HG02970 (cell line): Measurements from ENCODE around the gene LEMD1.
"Not testable (repeated sequence)": the region's sequence is repeated elsewhere in the genome, so short reads cannot be mapped to it uniquely, and the experiment has no call there.

Experiments used
- ATAC-seq: cut with Tn5 transposase; IDR thresholded peaks from one replicate; pipeline ENCODE4 v1.9.1; 2021; ENCODE audit warnings: mild to moderate bottlenecking, moderate library complexity, moderate number of reproducible peaks; ENCODE audit not compliant: unreplicated experiment, low FRiP score

The LEMD1 gene

GRCh38 chr1:205387845-205388244 is 34.0 kb downstream of the LEMD1 start:
- ATAC-seq: no peak

DNA sequence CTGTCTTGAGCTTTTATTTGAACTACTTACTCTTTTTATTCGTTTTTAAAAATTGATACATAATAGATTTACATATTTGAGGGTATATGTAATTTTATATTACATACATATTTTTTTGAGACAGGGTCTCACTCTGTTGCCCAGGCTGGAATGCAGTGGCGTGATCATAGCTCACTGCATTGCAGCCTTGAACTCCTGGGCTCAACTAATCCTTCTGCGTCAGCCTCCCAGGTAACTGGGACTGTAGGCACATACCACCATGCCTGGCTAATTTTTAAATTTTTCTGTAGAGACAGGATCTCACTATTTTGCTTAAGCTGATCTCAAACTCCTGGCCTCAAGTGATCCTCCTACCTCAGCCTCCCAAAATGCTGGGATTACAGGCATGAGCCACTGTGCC is 38.9 kb downstream of the LEMD1 start:
- not testable (repeated sequence) for ATAC-seq

DNA sequence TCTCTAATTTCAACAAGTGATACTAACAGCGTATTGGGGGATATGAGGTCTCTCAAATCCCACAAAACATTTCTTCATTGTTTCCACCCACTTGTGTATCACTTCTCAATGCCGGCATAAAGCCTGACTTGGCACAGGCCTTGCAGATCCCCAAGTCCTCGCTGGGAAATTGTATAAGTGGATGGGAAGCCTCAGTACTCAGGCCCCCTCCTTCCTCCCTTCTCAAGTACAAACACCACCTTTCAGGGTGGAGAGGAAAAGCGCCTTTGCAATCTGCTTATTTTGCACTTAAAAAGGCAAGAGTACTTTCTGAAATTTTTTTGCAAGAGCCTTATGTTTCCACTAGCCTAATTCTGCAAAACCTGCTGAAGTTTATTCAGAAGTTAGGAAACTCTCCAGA is 39.3 kb downstream of the LEMD1 start:
- ATAC-seq: no peak

DNA sequence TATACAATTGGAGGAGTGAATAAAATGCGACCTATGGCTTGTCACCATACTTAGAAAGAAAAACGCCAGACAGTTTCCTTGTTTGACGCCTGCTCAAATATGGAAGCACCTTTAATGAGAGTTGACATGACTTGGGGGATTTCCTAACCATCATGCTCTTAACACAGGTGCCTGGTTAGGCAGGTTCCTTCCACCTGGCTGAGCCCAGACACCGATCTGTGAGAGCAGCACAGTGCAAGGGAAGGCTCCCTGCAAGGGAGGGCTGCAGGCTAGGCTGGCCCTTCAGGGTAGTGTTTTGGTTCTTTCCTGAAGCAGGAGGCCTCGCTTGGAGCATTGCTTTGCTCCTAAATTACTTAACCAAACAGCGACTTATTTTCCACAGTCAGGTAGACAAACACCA is 40.6 kb downstream of the LEMD1 start:
- ATAC-seq: no peak

DNA sequence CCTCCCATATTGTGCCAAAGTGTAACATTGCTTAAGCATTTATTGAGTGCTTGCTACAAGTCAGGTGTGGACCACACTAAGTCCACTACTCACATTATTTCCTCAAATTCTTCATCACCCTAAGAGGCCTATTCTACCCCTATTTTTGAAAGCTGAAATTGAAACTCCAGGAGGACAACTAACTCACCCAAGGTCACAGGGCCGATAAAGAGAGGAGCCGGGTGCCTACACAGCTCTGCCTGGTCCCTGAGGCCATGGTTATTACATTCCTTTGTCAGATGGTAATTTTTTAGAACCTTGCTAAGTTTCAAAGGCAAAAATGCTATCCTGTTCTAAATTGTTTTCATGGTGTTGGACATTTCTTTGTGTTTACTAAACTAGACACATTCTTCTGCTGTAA is 41.0 kb downstream of the LEMD1 start:
- ATAC-seq: no peak

- no peak for ATAC-seq
These were observed 42.8 kb downstream of the LEMD1 start for GRCh38 chr1:205379056-205379455.

DNA sequence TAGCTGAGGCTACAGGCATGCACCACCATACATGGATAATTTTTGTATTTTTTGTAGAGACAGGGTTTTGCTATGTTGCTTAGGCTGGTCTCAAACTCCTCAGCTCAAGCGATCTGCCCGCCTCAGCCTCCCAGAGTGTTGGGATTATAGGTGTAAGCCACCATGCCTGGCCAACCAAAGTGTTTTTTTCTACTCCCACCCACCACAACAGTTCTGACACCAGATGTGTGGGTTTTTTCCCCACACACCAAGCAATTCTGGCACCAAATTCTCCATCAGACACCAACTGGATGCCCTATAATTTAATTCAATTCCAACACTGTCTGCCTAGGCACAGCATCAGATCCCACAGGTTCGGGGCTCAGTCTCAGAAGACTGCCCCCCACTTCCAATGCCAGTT is 44.5 kb downstream of the LEMD1 start:
- no peak for ATAC-seq

GRCh38 chr1:205376739-205377138 is 45.1 kb downstream of the LEMD1 start:
- ATAC-seq: no peak

- no peak for ATAC-seq
These were observed 45.9 kb downstream of the LEMD1 start for GRCh38 chr1:205375835-205376545.

GRCh38 chr1:205374210-205375078 is 47.4 kb downstream of the LEMD1 start:
- ATAC-seq: no peak

- no peak for ATAC-seq
These were observed 48.1 kb downstream of the LEMD1 start for GRCh38 chr1:205373798-205374175.

DNA sequence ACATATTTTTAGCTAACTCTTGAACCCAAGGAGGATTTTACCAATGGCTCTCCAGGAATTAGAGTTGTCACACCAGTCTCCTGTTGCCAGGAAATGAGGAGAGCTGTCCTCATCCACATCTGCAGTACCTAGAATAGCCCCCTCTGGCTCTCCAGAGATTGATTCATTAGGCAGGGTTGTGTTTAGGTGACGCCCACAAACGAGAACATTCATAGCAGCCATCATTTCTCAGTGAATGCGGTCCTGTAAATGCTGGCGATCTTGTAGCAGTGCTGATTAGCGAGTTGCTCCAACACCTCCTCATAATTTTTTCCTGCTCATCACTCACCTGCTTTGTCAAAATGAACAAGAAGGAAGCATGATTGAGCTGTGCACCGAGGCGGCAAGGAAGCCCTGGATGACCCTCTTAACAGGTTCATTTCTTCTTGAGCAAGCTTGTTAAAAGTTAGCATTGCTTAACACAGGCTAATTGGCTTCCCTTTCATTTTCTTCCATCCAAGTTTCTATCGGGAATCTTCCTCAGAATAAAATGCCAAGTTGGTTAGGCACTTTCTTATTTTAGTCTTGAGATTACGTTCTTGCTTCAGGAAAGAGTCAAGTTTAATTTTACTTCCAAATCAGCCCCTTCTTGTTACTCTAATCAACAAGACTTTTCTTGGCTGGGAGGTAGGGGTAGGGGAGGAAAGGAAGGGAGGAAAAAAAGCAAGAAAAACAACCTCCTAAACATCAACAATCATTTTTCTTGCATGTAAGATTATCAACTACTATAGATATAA is 48.6 kb downstream of the LEMD1 start:
- ATAC-seq: no peak

GRCh38 chr1:205371871-205372660 is 49.8 kb downstream of the LEMD1 start:
- ATAC-seq: no peak

GRCh38 chr1:205370780-205371179 is 51.1 kb downstream of the LEMD1 start:
- ATAC-seq: no peak

- no peak for ATAC-seq
These were observed 52.1 kb downstream of the LEMD1 start for GRCh38 chr1:205369701-205370123.

- no peak for ATAC-seq
These were observed 53.4 kb downstream of the LEMD1 start for GRCh38 chr1:205368478-205368877.

GRCh38 chr1:205365945-205366463 is 55.9 kb downstream of the LEMD1 start:
- no peak for ATAC-seq

DNA sequence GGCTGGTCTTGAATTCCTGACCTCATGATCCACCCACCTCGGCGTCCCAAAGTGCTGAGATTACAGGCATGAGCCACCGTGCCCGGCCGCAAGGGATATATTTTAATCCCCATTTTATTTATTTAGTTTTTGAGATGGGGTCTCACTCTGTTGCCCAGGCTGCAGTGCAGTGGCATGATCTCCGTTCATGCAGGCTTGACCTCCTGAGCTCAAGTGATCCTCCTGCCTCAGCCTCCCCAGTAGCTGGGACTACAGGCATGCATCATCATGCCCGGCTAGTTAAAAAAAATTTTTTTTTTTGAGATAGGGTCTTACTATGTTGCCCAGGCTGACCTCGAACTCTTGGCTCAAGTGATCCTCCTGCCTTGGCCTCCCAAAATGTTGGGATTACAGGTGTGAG is 56.8 kb downstream of the LEMD1 start:
- not testable (repeated sequence) for ATAC-seq

- no peak for ATAC-seq
These were observed 61.0 kb downstream of the LEMD1 start for GRCh38 chr1:205360891-205361290.
